Ovary (tissue), 9 donors: ENCODE data around the gene TRPM3. TPM values are rescaled to one million over a fixed set of nuclear protein-coding genes. Genes with fewer than 3 reads are reported as not detected.

Experiments
- DNase-seq, 5 donors: peaks; one replicate each; pipeline ENCODE4 v3.0.0-alpha.2; 2019 to 2020
- H3K27ac ChIP-seq, 2 donors: fragments of 200-600 bp; one replicate each; pipeline versions ENCODE4 v1.5.1 to v1.8.0; 2019 to 2022
- H3K27me3 ChIP-seq: fragments of 200-600 bp; one replicate; pipeline ENCODE4 v1.8.0; 2022
- H3K36me3 ChIP-seq: fragments of 200-600 bp; sonication (generic); one replicate; pipeline ENCODE4 v1.5.1; 2019
- H3K4me1 ChIP-seq: one replicate; pipeline ENCODE4 v1.8.1; 2013; ENCODE audit warnings: mild to moderate bottlenecking, moderate library complexity; ENCODE audit not compliant: insufficient read depth
- H3K4me3 ChIP-seq: fragments of 200-600 bp; sonication (generic); one replicate; pipeline ENCODE4 v1.5.1; 2017
- H3K9me3 ChIP-seq, 2 donors: fragments of 200-600 bp in 1 of 2; sonication (generic) in 1 of 2; one replicate each; pipeline versions ENCODE4 v1.5.1 to v1.8.1; 2013 to 2019; ENCODE audit warnings: mild to moderate bottlenecking in 1 of 2, moderate library complexity in 1 of 2
- CTCF ChIP-seq, 3 donors: fragments of 450-650 bp in 2 of 3; fragments of 200-600 bp in 1 of 3; IDR thresholded peaks; one replicate each; pipeline versions ENCODE4 v1.5.1 to v1.8.0; 2016 to 2022; ENCODE audit warnings: antibody characterized with exemption in 3 of 3, mild to moderate bottlenecking in 1 of 3
- EP300 ChIP-seq: sonication (generic); formaldehyde crosslinking; IDR thresholded peaks from one replicate; pipeline ENCODE4 v1.6.1; 2017; ENCODE audit warnings: antibody characterized with exemption
- POLR2A ChIP-seq: fragments of 450-650 bp; IDR thresholded peaks from one replicate; pipeline ENCODE4 v1.6.1; 2017; ENCODE audit warnings: antibody characterized with exemption, mild to moderate bottlenecking, moderate library complexity
- WGBS, 3 donors: extraction: QIAGEN DNeasy Blood & Tissue Kit in 1 of 3; methylation state at CpG; one replicate each; pipeline versions ENCODE4 v1.1.5 to v1.1.7; 2013 to 2017; 5-methylcytosine and 5-hydroxymethylcytosine counted together
- intact Hi-C, 4 donors: fragments of 100-400 bp; cut with DNase I; formaldehyde crosslinking; loops; one replicate each; pipeline versions ENCODE4 v1.11.0 to v1.15.1; 2022 to 2023
- polyA plus RNA-seq, 2 donors: library from polyadenylated mRNA; stranded (reverse); fragments of 200-250 nt in 1 of 2; fragments of 350-450 nt in 1 of 2; fragmentation: Illumina TruSeq in 1 of 2; extraction: RNeasy Lipid Tissue Mini Kit (QIAGEN cat#74804) in 1 of 2; gene quantifications; one replicate each; pipeline ENCODE4 v1.2.3, GENCODE V29; 2013 to 2014
- total RNA-seq, 7 donors: library from RNA; depleted of rRNA in 2 of 7; stranded (reverse); fragments of >200 nt in 2 of 7; fragmentation: NEBNext Ultra II Directional in 3 of 7; extraction: Animal tissue kit (Norgen Biotek cat#: 25700) in 3 of 7; gene quantifications; one replicate each; pipeline versions ENCODE4 v1.1.0 to v1.2.4, GENCODE V29; 2016 to 2023
- donor health status: DM: no; HTN: no; CAD: no; lungs with moderate emphysema.
- donor health status: DM: no; HTN: no; CAD: no.
- donor health status: Bipolar disorder and iron deficiency.
- donor health status: DM: yes; HTN: yes; CAD: no.
- donor health status: DM: no; HTN: no; CAD: no.
- donor health status: DM: yes; HTN: yes; CAD: no.

The TRPM3 gene
- total and polyA plus RNA-seq, 9 donors = 0.80 to 18.5 (median 4.6) TPM

GRCh38 chr9:70954596-70955143, 166.8 kb downstream of the TRPM3 start:
- DNase-seq = no peak
- Histone ChIP-seq H3K27ac (no peak overlapping the region), H3K4me1 (no peaks in the 10 kb centered on the region), H3K9me3 (no peaks in the 10 kb centered on the region), H3K27me3 (no peaks in the 10 kb centered on the region), H3K36me3 (no peaks in the 10 kb centered on the region), H3K4me3 (no peak overlapping the region)
- intact Hi-C loops = no loop called here
- TF ChIP-seq CTCF (IDR thresholded peaks at IDR 0.05) (no peak), EP300 (no peak), POLR2A (no peak)
- 49 to 62% (median 56%) methylated on average over 8 of the region's 8 CpGs for WGBS, 3 donors

DNA sequence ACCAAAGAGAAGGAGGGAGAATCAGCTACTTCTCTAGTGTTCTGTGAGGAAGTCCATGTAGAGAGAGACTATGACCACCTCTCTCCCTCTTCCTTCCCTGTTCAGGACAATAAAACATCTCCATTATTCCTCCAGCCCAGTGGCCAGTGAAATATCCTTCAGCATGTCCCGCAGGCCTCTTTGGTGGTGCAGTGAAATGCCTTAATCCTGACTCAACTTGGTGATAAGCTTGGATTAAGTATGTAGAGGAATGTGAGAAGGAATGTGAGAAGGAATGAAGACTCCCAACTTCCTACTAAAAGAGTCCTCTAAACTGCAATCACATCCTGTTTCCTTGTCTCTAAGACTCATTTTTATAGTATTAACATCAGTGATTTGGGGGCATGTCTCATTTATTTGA, 167.3 kb downstream of the TRPM3 start:
- no peak for DNase-seq
- H3K36me3 ChIP-seq = no peaks in the 10 kb centered on the region
- intact Hi-C loops = no loop called here
- no peaks in the 10 kb centered on the region for H3K9me3 ChIP-seq
- H3K4me1 ChIP-seq = no peaks in the 10 kb centered on the region
- no peaks in the 10 kb centered on the region for H3K27me3 ChIP-seq
- WGBS, 3 donors = 5 to 8% (median 6%) methylated on average over 1 of the region's 1 CpG
- TF ChIP-seq POLR2A = no peak
- no peak for TF ChIP-seq EP300
- no peak for TF ChIP-seq CTCF (IDR thresholded peaks at IDR 0.05)
- H3K27ac ChIP-seq = no peak overlapping the region
- no peak overlapping the region for H3K4me3 ChIP-seq

- Histone ChIP-seq H3K27ac (no peak overlapping the region), H3K4me3 (no peak overlapping the region), H3K4me1 (no peaks in the 10 kb centered on the region), H3K9me3 (no peaks in the 10 kb centered on the region), H3K27me3 (no peaks in the 10 kb centered on the region), H3K36me3 (no peaks in the 10 kb centered on the region)
- 79 to 83% (median 81%) methylated on average over 4 of the region's 4 CpGs for WGBS, 3 donors
- no peak for TF ChIP-seq POLR2A
- no peak for TF ChIP-seq CTCF (IDR thresholded peaks at IDR 0.05)
- no peak for TF ChIP-seq EP300
- DNase-seq = no peak
- intact Hi-C loops = no loop called here
Observed at GRCh38 chr9:70951749-70952727, 169.4 kb downstream of the TRPM3 start.

DNA sequence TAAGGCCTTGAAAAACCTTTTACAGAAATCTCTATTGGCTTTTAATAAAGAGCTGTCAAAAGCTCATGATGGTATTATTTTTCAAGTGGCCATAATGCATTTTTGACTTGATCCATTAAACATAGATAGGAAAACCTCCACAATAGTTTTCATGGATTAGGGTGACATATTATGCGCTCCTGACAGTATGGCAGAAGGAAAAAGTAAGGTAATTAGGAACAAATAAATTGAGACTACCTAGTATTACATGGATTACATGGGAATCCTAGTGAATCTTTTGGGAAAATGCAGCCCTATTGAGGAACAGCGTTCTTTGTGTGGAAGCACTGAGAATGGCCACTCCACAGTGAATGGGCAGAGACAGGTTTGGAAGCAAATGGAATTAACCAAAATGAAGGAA, 171.2 kb downstream of the TRPM3 start:
- no peaks in the 10 kb centered on the region for H3K36me3 ChIP-seq
- no peaks in the 10 kb centered on the region for H3K27me3 ChIP-seq
- H3K9me3 ChIP-seq = no peaks in the 10 kb centered on the region
- no peak for DNase-seq
- no peaks in the 10 kb centered on the region for H3K4me1 ChIP-seq
- TF ChIP-seq POLR2A (no peak), CTCF (IDR thresholded peaks at IDR 0.05) (no peak), EP300 (no peak)
- H3K4me3 ChIP-seq = no peak overlapping the region
- 46 to 74% (median 48%) methylated on average over 2 of the region's 2 CpGs for WGBS, 3 donors
- intact Hi-C loops = no loop called here
- H3K27ac ChIP-seq = no peak overlapping the region
